ENCODE data around the gene SLC25A4.
A peak's percentile ranks its signal among the peaks of the same experiment; 100 is the strongest.
"Not testable (repeated sequence)": the region's sequence is repeated elsewhere in the genome, so short reads cannot be mapped to it uniquely, and the experiment has no call there.

The SLC25A4 gene

DNA sequence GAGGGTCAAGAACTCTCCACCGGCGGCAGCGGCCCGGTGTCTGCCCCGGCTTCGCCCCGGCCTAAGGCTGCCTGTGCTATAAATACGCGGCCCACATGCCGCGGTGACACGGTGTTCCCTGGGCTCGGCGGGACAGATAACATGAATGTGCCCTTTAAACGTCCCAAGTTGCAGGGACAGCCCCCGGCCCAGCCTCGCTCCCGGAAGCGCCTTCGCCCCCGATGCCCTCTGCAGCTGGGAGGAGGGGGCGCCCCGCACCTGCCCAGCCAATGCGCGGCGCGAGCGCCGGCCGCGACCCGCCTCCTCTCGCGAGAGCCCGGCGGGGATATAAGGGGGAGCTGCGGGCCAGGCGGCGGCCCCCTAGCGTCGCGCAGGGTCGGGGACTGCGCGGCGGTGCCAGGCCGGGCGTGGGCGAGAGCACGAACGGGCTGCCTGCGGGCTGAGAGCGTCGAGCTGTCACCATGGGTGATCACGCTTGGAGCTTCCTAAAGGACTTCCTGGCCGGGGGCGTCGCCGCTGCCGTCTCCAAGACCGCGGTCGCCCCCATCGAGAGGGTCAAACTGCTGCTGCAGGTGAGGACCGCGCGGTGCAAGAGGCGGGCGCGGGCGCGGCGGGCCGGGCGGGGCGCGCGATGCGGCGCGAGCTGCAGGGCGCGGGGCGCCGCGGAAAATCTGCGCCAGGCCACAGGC lies at the start of gene SLC25A4:
Gene SLC25A4, plus strand, starts transcription at position 355 of the 689 bp plus-strand sequence. Its CDS starts 107 bp downstream, at position 462.
- DNase-seq, result no peak

DNA sequence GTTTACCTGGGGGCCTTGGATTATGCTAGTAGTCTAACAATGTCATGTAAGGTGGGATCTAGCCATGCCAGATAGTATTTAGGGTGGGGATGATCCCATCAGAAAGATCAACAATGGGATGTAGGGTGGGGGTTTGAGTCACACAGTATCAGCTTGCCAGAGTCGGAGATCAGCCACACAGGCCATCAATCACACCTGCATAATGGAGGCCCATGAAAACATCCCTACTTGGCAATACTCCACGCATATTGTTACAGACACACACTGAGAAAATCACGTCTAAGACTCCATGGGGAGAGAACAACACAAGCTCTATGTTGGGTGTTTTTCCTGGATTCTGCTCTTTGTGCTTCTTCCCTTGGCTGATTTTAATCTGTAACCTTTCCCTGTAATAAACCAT lies 49.5 kb upstream of the SLC25A4 start:
- no peak for DNase-seq

DNA sequence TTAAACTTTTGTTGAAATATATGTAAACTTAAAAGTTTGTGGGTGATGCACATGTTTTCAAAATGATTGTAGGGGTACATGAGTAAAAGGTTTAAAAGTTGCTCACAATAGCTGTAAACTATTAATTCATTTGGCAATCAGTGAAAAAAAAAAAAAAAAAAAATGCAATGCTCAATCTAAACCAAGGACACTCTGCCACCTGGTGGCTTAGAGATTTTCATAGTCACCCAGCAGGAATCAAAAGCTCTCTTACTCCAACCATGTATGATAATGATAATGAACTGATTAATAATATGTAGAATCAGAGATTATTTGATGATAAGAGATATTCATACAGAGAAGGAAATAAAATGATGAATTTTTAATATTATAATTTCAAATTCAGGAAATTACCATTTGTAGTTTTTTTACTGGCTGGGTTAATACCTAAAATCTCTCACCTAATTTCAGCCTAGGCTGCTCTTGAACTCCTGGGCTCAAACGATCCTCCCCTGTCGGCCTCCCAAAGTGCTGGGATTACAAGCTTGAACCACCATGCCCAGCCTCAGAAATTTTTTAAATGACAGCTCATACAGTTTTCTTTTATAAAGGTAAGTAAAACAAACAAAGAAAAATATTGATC lies 46.9 kb upstream of the SLC25A4 start:
- DNase-seq, result no peak

DNA sequence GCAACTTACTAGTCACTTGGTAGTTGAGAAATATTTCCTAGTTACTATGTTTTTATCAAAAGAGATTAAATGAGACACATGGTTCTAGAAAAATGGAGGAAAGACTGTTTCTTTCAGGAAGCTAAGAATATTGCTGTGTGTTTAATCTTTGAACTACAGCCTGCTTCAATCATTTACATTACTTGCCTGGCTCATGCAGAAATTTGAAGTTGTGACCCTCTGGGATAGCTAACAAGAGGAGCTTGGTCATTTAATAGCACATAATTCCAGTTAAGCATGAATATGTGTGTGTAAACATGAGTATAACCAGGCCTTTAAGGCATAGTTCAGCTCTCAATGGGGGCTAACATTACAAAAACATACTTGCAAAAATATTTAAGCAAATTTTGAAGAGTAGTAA lies 44.6 kb upstream of the SLC25A4 start:
- DNase-seq, result no peak

DNA sequence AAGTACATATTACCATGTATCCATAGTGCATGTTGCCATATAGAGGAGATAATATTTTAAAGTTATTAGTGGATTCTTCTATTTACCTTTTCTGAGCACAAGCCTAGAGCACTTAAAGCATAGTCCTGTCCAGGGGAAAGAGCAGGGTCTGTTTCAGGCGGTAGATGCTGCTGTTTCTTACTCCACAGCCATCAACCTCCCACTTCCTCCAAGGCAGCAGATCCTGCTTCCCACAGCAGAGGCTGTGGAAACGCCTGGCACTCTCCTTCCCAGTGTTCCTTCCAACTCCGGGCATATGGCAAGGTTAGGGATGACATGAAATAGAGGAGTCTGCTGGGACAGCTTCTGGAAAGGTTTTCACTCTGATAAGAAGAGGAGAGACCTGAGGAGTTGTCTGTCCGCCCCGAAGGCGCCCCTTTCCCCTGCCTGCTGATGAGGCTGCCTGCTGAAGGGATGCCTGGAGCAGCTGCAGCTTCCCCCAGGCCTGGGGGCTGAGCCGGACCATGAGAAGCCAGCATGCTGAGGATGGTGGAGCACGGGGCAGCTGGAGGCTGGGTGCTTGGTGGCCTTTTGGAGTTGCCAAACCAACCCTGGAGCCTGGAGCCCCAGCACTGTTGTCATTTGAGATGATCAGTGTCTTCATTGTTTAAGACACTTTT lies 43.9 kb upstream of the SLC25A4 start:
- no peak for DNase-seq

DNA sequence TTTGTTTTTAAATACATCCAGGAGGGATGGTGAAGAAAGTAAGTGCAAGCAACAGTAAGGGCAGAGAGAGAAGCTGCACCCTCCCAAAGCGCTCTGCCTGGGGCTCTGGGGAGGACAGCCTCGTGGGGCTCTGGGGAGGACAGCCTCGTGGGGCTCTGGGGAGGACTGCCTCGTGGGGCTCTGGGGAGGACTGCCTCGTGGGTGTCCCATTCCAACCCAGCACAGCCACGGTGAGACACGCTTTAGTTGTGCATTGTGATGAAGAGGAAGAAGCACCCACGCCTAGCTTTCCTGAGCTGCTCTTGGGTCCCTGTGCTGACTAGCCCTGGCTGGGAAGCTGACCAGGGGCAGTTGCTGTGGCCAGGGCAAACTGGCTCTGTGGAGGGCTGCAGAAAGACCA lies 43.1 kb upstream of the SLC25A4 start:
- DNase-seq, result no peak

DNA sequence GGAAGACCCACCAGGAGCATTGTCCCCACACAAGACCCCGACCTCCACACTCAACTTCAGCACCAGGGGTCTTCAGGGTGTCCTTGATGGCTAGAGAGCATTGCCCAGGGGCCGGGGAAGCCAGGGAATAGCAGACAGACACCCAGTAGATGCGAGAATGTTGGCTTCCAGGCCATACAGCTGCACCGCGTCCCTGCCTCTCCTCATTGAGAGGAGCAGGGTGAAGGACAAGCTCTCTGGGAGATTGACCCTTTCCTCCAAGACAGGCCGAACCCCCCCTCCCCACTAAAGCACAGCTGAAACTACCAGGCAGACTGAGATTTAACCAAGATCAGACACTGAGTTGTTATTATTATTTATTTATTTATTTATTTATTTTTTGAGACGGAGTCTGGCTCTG lies 42.6 kb upstream of the SLC25A4 start:
- DNase-seq, result no peak

DNA sequence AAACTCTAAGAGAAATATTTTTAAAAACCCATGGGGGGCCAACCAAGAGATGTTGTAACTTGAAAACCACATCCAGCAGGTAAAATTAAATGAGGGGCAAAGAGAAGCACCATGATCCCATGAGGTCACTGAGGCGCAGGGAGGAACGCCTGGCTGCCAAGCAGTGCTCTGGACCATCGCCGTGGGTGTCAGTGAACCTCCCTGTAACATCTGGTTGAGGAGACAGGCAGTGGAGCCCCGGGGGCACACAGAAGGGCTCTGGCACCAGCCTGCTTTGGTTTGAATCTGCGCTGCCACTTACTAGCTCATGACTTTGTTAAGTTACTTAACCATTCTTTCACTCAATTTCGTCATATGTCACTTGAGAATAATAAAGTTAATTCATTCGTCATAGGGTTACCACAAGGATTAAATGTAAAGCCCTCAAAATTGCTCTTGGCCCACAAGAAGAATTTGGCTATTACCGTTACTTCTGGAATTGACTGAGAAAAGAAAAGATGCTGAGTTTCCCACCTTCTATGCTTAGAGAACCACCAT lies 41.6 kb upstream of the SLC25A4 start:
- DNase-seq, result peak; percentile 10

DNA sequence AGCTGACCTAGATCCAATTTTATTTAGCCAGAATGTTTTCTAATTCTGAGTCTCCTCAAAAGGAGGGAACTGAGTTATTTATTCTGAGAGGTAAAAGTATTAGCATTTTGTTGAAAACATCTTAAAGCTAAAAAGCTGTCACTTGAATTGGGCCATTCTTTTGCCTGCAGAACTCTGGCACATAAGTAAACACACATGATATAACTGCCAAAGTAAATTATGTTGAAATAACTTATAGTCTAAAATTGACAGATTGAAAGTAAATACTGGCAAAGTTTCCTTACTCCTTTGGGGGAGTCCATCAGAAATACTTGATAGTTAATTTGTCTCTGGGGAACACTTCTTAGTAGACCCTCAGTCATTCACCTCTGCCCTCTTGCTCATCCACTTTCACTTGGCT lies 38.3 kb upstream of the SLC25A4 start:
- DNase-seq, result no peak

DNA sequence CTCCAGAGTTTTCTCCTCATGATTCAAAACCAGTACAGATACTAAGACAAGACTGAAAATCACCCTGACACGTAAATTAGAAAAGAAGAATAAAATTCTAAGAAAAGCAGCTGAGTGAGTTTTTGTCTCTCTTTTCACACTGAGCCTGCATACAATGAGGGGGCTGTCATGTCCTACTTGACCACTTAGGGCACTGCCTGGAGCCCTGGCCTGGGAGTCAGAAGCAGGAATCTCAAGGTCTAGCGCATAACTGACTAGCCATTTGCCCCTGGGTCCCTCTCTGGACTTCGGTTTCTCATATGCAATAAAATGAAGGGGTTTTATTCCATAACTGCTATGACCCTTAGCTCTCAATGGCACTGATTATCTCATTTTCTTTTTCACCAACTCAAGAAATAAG lies 36.7 kb upstream of the SLC25A4 start:
- DNase-seq, result no peak

DNA sequence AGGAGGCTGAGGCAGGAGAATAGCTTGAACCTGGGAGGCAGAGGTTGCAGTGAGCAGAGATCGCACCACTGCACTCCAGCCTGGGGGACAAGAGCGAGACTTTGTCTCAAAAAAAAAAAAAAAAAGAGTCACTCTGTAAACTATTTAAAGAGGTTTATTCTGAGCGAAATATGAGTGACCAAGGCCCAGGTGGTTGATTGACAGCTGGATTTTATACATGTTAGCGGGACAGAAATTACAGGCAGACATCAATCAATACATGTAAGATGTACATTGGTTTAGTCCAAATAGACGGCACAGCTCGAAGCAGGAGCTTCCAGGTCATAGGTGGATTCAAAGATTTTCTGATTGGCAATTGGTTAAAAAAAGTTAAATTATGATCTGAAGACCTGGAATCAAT lies 35.5 kb upstream of the SLC25A4 start:
- DNase-seq, result not testable (repeated sequence)

DNA sequence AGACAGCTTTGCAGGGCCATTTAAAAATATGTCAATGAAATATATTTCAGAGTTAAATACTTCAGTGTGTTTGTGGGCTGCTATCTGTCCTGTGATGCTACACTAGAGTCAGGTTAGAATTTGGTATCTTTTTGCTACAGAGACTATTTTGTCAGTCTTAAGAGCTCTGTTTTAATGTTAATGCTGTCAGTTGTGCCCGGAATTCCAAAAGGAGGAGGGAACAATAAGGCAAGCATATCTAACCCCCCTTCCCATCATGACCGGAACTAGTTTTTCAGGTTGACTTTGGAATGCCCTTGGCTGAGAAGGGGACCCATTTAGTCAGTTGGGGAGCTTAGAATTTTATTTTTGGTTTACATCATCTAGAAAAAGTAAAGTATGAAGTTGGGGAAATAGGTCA lies 34.9 kb upstream of the SLC25A4 start:
- no peak for DNase-seq

DNA sequence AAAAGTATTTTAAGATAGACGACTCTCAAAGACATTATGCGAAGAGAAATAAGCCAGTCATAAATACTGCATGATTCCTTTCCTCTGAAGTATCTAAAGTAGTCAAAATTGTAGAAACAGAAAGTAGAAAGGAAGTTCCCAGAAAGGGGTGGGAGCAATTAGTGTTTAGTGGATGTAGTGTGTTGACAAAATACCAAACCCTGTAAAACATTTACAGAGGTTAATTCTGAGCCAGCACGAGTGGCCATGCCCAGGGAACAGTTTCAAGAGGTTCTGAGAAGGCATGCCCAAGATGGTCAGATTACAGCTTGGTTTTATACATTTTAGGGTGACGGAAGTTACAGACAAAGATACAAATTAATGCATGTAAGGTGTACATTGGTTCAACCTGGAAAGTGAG lies 34.4 kb upstream of the SLC25A4 start:
- DNase-seq, result no peak

DNA sequence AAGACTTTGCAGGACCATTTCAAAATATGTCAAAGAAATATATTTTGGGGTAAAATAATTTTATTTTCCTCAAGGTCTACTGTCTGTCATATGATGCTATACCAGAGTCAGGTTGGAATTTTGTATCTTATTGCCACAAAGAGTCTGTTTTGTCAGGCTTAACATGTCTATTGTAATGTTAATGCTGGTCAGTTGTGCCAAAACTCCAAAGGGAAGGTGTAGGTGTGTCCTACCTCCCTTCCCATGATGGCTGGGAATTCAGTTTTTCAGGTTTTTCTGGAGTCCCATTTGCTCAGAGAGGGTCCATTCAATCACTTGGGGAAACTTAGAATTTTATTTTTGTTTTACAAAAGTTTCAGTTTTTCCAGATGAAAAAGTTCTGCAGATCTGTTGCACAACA lies 33.3 kb upstream of the SLC25A4 start:
- DNase-seq, result no peak

DNA sequence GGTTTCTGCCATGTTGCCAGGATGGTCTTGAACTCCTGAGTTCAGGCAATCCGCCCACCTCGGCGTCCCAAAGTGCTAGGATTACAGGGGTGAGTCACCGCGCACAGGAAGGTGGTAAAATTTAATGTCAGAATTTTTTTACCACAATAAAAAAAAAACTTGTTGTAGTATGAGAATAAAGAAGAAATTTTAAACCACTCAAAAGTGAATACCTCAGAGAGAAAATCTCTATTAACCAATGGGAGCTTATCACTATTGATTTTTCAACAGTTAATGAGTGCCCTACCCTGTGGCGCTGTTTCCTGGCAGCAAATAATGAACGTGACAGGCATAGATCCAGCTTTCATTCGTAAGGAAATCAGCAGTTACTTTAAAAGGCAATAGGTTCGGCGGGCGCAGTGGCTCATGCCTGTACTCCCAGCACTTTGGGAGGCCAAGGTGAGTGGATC lies 32.7 kb upstream of the SLC25A4 start:
- no peak for DNase-seq

DNA sequence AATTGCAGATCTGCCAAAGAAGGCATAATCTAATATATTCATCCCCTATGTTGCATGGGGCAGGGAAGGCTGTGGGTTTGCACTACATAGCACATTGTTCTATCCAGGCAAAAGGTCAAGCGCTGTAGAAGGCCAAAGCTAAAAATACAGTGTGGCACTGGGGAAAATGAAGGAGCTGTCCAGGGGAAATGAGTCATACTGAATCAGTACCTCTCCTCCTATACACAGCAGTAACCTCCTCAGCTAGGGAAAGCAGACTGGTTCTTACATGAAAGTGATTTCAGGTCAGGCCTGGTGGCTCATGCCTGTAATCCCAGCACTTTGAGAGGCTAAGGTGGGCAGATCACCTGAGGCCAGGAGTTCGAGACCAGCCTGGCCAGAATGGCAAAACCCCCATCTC lies 31.0 kb upstream of the SLC25A4 start:
- DNase-seq, result peak; percentile 7

DNA sequence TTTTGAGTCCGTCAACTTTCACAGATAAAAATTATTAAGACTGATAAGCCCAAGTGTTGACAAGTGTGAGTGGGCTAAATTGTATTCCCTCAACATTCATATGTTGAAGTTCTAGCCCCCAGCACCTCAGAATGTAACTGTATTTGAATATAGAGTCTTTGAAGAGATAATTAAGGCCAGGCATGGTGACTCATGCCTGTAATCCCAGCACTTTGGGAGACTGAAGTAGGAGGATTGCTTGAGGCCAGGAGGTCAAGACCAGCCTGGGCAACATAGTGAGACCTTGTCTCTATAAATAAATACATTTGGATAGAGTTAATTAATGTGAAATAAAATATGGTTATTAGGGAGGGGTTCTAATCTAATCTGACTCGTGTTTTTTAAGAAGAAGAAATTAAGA lies 29.7 kb upstream of the SLC25A4 start:
- no peak for DNase-seq

DNA sequence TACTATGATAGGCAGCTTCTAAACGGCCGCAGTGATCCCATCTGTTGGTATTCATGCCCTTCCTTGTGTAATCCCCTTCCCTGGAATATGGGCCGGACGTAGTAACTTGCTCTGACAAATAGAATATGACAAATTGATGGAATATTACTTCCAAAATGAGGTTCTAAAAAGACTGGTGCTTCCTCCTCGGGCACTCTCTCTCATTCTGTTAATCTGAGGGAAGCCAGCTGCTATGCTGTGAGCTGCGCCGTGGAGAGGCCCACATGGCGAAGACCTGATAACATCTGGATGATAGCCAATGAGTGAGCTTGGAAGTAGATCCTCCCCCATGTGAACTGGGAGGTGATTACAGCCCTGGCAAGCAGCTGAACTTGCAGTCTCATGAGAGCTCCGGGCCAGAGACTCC lies 27.2 kb upstream of the SLC25A4 start:
- no peak for DNase-seq

DNA sequence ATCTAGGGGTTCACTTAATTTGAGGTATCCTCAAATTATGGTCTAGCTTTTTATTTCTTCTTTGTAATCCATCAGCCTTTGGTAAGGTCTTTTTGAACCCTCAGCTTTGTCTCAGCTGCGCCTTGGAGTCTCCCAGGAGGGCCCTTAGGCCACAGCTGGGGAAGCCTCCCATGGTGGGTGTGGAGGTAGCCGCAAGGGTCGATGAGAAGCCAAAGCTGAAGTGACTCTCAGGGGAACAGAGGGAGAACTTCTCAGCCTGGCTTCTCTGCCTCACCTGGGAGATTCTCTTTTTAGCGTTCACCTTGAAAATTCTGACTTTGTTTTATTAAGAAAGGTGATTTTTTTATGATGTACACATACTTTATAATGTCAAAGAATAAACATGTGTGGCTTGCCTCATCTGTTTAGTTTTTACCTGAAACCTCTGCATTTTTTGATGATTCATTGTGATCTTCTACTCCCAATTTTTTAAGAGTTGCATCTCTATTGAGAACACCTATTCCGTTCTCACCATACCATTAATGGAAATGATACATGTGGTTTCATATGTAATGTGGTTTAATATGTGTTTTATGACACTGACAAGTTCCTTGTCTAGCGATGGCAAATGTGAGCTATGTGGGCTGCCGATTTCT lies 25.6 kb upstream of the SLC25A4 start:
- no peak for DNase-seq

DNA sequence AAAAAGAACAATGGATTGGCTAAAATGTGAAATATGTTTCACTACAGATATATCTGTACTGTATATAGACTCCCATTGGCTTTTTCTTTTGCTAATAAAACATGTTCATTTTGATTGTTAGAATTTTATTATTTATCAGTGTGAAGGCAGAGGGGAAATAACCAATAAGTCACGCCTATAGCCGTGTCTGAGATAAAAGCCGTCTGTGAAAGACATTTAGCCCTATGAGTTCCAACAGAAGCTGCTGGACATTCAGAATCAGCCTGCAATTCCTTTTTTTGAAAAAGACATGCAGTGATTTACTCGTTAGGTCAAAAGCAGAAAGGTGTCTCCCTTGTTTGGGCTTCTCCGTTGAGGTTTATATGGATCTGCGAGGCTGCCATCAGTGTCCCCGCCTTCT lies 24.2 kb upstream of the SLC25A4 start:
- no peak for DNase-seq

DNA sequence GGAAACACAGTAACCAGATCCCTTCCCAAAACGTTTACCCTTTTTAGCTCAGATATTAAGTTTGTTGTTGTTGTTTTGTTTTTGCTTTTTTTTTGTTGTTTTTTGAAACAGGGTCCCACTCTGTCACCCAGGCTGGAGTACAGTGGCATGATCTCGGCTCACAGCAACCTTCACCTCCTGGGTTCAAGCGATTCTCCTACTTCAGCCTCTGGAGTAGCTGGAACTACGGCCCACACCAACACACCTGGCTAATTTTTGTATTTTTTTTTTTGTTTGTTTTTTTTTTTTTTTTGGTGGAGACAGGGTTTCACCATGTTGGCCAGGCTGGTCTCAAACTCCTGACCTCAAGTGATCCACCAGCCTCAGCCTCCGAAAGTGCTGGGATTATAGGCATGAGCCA lies 23.6 kb upstream of the SLC25A4 start:
- DNase-seq, result not testable (repeated sequence)

DNA sequence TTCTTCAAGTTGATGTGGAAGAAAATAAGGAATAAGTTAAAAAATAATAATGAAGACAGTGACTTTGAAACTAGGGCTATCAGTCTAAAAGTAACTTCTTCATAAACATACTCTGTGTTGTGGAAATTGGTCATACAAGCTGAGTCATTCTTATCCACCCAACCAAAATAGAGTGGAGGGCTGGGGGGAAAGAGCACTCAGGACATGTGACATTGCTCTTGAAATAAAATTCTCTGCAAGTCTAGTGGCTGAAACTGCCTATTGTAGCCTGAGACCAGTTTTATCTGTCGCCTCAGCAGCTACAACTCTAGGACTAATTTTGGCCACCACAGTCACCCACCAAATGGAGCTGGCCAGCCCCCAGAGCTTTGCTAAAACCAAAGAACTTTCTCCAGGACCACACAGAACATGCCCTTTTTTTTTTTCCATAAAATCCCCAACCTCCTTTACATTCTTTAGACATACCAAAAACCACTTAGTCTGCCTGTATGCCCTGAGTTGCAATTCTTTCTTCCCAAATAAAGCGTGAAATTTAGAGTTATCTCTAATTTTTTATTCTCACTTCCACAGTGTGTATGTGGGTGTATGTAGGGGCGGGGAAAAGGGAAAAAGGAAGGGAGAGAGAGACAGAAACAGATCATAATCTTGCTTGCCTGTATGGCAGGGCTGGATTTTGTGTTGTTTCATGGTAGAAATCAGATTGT lies 23.0 kb upstream of the SLC25A4 start:
- peak; percentile 5 for DNase-seq

DNA sequence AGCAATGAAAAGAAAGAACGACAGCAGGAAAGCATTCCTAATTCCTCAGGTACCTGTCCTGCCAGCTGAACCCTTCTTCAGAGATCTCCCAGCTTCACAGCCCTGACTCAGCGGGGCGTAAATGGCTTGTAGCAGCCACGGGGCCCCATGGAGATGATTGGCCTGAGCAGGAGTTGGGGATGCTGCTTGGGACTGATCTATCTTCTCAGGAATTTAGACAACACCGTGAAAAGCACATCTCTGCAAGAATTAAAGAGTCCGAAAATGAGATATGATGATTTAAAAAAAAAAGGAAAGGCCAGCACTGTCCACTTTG lies 22.5 kb upstream of the SLC25A4 start:
- no peak for DNase-seq
